HTR-8/SVneo (cell line): ENCODE results near the gene KLHL25.

Experiments used
- DNase-seq: peaks from one replicate; pipeline ENCODE4 v3.0.0; 2011; ENCODE audit warnings: low spot score, mixed read lengths; ENCODE audit not compliant: insufficient read length
- FAIRE-seq: peaks from 2 replicates; lab custom pipeline; 2011; peaks lifted over from hg19 to GRCh38; lab: Jason Lieb, UNC

KLHL25 gene

DNA sequence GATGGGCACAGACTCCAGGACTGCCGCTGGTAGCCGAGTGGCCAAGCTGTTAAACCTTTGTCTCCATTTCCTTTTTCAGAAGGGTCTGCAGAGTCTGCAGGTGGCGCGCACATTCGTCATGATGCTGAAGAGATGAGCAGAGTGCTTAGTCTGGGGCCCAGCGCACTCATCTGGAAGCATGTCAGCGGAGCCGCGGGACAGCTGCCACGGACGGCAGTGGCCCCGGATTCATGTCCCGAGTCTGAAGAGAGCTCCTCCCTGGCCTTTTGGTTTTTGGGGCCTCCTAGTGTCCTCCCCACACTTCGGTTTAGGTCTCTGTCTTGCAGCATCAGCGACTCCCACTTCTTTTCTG, 42.6 kb downstream of the KLHL25 start:
- FAIRE-seq (no peak), DNase-seq (no peak)

DNA sequence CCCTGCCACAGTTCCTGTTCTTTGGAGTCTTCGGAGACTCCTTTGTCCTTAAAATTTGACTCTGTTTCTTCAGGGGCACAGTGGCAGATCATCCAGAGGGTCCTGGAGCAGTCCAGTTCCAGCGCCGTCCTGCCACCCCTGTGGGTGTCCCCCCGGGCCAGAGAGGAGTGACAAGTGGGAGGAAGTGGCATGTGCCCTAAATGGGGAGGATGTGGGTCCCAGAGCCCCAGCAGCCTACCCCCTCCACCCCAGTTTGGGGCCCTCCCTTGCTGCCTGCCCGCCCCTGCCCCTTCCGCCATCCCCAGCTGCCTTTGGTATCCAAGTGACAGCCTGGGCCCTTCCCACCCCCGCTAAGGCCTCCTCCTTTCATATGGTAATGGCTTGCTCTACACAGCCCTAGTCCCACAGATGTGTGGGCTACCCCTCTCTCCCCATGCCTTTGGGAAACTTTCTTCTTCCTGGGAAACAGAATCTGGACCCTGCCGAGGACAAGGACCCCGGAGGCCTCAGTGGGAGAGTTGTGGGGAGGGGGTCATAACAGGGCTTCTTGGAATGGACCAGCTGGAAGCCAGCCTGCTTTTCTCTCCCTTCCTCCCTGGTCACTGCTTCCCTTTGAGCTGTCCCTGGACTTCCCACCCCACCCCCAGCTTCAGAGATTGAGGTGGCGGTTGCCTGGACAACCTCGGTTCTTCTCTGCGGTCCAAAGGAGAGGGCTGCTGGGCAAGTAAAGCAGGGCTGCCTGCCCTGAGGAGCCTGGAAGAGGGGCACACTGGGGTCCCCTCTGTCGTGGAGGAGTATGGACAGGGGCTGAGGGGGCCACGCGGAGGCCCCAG, 43.2 kb downstream of the KLHL25 start:
- FAIRE-seq (no peak), DNase-seq (no peak)

DNA sequence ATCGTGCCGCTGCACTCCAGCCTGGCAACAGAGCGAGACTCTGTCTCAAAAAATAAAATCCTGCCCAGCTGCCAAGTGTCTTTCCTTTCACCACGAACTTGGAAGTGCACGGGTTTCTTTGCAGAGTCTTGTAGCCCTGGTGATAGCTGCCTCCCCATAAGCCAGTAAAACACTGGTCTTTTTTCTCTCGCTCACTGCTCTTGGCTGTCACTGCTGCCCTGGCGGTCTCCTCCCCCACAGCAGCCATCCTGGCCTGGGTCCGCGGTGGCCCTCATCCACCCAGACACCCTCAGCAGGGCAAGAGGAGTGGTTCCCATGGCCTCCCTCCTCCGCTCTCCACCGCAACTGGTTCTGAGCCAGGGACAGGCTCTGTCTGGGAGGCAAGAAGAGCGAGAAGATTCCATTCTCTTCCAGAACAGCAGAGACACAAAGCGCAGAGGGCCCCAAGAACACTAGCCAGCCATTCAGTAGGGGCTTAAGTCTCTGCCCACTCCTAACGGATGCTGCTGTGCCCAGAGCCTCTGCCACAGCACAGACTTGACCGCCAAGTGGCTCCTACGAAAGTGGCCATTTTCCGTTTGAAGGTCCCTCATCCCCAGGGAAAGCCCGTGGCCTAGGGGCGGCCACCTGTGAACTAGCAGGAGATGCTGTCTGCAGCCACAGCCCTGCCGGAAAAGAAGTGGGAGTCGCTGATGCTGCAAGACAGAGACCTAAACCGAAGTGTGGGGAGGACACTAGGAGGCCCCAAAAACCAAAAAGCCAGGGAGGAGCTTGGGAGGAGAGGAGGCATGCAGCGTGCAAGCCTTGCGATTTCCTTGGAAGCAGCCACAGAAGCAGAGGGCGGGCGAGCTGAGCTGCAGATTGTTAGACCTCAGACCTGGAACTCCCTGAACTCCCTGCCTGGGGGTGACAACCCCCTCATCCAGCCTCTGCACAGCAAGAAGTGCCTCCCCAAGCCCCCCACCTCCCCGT, 44.1 kb downstream of the KLHL25 start:
- DNase-seq, result no peak
- FAIRE-seq, result no peak

DNA sequence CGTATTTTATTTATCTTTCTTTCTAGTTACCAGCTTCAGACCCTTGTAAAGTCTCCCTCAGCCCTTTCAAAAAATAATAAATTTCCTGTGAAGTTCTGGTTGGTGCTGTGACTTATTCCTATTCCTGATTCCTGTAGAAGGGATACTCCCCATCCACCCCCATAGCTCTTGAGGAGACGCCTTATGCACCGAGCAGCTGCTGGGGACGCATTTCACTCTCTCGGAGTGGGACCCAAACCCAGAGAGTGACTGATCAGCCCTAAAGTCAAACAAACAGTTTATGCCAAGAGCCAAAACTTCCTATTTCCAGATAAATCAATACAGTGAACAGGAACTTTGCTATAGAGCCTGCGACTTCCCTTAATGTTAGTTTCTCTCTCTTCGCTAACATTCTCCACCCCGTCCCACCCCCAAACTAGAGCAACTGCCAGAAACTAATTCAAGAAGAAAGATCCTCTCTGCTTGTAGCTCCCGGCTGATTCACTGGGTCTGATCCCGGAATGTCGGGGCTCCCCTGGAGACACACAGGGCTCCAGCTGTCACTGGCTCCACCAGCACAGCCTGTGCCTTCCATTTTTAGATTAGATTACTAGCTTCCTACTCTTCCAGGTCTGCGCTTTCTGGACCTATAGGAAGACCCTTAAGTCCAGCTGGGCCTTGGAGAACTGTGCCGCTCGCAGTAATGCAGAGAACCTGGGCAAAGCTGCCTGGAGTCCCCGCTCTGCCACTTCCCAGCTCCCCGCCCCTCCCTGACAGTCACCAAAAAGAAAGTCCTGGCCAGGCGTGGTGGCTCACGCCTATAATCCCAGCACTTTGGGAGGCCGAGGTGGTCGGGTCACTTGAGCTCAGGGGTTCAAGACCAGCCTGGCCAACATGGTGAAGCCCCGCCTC, 45.2 kb downstream of the KLHL25 start:
- no peak for DNase-seq
- no peak for FAIRE-seq

DNA sequence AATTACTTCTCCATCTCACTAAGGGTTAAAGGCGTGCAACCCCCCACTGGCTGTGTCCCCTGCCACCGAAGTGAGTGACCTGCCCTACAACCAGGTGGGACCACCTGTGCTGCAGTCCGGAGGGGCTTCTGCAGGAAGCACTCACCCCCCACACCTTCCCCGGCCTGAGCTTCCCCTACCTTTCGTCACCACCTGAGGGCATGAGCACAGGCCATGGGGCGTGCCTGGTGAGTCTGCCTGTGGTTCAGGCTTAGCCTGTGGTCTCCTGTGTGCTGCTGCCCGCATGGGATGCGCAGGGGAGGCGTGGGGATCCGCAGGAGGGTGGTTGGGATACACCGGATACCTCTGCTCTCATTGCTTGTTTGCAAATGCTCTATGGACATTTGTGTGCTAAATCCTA, 46.0 kb downstream of the KLHL25 start:
- FAIRE-seq (no peak), DNase-seq (no peak)

DNA sequence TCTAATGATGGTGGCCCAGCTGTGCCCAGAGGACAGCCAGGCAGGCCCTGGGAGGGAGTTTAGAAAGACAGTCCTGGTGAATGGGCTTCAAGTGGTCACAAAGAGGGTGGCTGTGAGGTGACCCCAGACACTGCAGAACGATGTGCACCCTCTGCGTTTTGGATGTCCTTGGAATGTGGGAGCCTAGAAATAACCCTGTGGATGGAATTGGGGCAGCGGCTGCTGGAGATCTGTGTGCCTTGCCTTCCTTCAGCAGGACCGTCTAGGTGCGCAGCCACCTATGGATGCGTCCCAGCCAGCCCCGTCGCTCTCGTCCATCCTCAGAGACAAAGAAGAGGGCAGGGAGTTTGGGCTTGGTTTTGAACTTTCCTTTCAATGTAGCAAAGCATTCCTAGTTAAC, 46.5 kb downstream of the KLHL25 start:
- no peak for FAIRE-seq
- DNase-seq, result no peak

DNA sequence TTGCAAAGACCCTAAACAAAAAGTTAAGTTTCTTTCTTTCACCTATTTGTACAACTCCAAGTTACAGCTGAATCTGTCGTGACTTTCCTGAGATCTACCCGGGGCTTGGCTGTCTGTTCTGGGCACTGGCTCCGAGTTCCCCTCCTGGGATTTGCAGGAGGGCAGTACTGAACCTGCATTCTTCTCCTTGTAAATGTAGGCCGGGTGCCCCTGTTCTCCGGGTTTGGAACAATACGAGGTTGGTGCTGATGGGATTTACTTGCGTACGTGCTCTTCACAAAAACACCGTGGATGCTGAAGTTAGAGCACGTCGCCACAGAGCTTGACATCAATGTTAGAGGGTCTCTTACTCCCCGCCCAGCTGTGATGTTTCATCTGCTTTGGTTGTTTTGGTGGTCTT, 48.1 kb downstream of the KLHL25 start:
- DNase-seq (no peak), FAIRE-seq (no peak)

DNA sequence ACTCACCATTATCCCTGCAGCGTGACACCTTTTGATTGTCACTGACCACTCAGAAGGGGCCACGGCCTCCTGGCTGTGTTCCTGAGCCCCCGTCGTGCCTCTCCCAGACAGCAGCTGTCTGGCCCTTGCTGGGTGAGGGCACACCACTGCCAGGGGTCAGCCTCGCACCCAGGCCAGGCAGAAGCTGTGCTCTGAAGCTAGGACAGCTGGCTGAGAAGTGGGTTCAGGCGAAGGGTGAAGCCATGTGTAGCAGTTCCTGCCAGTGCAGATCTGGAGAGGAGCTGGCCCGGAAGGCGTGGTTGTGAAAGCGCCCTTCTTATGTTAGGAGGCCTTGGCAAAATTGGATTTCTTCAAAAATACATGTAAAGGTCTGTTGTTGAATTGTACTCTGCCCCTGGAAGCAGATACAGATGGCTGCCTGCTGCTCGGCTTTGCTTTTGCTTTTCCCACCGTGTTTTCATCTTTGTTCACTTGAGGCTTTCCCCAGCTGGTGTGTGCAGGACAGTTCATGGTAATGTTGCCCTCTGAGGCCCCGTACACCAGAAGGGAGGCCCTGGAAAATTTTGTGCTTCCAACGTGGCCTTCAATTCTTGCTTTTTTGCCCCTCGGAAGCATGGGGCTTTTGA, 49.1 kb downstream of the KLHL25 start:
- no peak for DNase-seq
- no peak for FAIRE-seq

DNA sequence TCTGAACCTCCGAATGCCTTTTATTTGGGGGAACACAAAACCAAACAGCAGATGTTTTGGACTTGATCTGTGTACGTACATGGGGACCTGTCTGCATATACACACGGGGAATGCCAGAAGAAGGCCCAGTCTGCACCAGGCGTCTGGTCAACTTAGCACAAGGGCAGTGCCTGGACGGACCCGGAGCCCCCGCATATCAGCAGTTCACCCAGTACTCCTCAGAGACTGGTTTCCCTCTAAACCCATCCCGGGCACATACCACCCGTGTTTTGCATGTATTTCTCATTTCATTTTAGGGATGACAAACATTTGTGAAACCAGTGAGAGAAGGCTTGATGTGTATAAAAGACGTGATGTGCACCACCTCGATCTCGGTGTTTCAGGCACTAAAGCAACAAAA, 49.7 kb downstream of the KLHL25 start:
- no peak for DNase-seq
- no peak for FAIRE-seq

DNA sequence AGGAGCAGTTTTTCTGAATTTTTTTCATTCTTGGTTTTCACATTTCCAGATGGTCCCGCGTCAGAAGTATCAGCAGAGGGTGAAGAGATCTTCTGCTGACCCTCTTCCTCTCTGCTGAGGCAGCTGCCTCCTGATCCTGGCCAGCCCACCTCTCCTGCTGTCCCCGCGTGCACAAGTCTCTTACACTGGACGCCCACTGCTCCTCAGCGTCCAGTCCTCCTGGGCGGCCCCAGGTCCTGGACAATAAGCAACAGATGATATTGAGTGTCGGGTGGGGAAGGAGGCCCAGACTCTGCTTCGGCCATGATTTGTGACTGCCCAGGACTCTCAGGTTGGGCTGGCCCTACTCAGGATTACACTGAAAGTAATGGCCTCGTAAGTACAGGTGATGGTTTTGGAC, 50.1 kb downstream of the KLHL25 start:
- FAIRE-seq (no peak), DNase-seq (no peak)

DNA sequence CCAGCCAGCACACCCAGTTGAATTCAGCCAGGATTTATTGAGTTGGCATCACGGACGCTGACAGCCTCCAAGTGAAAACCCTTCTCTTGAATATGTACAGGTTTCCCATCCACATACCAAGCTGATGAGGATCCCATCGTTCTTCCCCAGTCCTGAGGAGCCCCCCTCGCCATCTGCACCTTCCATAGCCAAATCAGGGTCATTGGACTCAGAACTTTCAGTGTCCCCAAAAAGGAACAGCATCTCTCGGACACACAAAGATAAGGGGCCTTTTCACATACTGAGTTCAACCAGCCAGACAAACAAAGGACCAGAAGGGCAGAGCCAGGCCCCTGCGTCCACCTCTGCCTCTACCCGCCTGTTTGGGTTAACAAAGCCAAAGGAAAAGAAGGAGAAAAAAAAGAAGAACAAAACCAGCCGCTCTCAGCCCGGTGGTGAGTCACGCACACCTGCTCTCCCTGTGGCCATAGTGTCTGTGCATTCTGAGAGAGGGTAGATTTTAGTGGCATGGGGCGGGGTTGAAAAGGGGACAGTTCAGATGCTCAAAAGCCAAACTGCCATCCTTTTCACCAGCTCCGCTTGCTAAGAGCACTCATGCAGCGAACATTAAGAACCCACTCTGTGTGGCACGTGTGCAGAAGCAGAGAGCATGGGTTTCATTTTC, 51.2 kb downstream of the KLHL25 start:
- DNase-seq, result no peak
- no peak for FAIRE-seq

DNA sequence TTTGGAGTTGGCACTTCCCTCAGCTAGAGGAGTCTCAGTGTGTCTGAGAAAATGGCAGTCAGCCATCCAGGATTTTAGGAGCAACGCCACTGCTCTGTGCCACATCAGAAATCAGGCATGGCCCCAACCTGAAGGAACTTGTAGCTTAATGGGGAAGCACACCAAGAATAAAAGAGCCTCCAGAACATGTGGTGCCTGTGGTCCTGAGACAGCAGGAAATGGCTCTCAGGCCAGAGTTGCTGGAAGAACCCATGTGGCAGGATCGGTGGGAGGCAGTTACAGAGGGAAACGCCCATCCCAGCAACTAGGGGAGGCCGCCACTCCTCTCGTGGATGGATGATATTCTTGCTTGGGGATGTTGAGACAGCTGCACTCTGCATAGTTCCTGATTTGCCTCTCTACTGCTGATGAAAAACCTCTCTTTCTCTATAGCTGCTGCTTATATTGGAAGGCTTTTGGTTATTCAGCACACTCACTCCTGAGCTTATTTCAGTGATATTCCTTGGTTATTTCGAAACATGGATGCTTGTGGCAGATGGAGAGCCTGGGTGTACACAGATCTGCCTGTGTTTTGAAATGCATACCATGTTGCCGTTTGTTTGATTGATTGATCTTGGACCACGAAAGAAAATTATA, 52.4 kb downstream of the KLHL25 start:
- no peak for FAIRE-seq
- DNase-seq, result no peak

DNA sequence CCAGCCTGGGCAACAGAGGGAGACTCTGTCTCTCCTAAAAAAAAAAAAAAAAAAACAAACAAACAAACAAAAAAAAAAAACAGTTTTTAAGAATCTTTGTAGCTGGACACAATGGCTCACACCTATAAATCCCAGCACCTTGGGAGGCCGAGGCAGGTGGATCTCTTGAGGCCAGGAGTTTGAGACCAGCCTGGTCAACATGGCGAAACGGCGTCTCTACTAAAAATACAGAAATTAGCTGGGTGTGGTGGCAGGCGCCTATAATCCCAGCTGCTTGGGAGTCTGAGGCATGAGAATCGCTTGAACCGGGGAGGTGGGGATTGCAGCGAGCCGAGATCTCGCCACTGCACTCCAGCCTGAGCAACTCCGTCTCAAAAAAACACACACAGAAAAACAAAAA, 53.1 kb downstream of the KLHL25 start:
- DNase-seq, result no peak
- no peak for FAIRE-seq

DNA sequence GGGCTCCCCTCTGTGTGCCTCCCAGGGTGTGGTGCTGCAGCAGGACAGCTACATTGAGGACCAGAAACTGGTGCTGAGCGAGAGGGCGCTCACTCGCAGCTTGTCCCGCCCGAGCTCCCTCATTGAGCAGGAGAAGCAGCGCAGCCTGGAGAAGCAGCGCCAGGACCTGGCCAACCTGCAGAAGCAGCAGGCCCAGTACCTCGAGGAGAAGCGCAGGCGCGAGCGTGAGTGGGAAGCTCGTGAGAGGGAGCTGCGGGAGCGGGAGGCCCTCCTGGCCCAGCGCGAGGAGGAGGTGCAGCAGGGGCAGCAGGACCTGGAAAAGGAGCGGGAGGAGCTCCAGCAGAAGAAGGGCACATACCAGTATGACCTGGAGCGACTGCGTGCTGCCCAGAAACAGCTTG, 53.7 kb downstream of the KLHL25 start:
- DNase-seq, result no peak
- no peak for FAIRE-seq

DNA sequence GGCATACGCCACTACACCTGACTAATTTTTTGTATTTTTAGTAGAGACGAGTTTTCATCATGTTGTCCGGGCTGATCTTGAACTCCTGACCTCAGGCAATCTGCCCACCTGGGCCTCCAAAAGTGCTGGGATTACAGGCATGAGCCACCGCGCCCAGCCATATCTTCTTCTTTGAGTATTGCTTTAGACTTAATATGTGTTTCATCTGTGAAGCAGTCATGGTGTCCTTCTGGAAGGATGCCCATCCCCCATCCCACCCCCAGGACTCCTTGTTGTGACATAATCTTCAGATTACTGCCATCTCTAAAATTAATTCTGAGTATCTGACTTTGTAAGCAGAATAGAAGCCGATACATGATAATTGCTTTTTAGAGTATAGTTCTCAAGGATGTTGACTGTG, 57.7 kb downstream of the KLHL25 start:
- no peak for FAIRE-seq

DNA sequence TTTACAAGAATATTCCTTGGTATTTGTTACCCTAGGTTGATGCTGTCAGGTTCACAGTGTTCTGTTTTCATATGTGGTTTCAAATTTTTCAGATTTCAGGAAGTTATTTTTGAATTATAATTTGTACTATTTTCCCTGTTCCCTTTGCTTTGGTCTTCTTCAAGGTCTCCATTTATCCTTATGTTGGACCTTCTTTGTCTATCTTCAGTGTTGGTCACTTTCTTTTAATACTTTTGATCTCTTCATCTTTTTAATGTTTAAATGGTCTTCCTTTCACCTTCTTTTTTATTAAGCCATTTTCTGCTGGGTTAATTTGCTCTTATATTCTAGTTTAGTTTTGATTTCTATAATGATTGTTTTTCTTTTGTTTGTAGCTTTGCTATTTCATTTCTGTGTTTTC, 61.3 kb downstream of the KLHL25 start:
- FAIRE-seq, result no peak
- no peak for DNase-seq

More for the DNA sequence above, 57.7 kb downstream of the KLHL25 start:
- no peak for DNase-seq

DNA sequence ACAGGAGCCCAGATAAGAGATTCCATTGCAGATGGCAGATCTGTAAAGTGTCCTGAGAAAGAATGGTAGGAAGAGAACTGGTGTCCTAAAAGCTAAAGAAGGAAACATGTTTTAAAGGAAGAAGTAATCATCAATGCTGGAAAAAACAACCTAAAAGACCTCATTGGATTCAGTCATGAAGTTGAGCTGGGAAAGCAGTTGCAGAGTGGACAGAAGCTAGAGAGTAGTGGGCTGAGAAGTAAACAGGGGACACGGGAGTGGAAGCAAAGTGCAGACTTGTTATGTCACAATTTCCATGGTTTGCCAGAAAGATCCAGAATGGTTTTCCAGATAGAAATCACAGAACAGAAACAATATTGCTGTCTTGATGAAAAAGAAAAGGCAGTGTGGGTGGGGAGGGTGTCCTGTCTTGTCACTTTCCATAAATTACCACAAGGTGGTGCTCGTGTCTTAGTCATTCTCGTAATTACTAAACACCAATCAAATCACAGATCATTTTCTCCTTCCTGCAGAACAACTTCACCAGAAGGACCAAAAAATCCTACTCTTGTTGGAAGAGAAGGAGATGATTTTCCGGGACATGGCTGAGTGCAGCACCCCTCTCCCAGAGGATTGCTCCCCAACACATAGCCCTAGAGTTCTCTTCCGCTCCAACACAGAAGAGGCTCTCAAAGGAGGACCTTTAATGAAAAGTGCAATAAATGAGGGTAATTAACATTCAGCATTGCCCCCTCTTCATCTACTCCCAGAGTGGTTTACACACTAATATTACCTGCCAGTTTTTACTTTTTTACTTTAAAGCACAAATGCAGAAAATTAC, 64.5 kb downstream of the KLHL25 start:
- peak; percentile 60 for DNase-seq
- FAIRE-seq, result peak; percentile 76

DNA sequence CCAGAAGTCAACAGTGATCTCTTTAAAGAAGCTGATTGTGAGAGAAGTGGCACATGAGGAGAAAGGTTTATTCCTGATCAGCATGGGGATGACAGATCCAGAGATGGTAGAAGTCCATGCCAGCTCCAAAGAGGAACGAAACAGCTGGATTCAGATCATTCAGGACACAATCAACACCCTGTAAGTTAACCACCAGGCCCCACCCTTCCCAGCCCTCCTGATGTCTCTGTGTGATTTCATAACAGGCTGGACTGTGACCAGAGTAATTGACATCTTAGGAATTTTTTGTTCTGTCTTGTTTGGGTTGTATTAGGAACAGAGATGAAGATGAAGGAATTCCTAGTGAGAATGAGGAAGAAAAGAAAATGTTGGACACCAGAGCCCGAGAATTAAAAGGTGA, 67.7 kb downstream of the KLHL25 start:
- FAIRE-seq, result no peak
- no peak for DNase-seq
